SIG-M5 treated with dmso at 0.1 percent for 504 hours (cell line): ENCODE data around the gene VIM.

Source experiments
- DNase-seq: peaks from one replicate; lab custom pipeline; 2025; ENCODE audit not compliant: unreplicated experiment; lab: John Stamatoyannopoulos, UW

Gene VIM

DNA sequence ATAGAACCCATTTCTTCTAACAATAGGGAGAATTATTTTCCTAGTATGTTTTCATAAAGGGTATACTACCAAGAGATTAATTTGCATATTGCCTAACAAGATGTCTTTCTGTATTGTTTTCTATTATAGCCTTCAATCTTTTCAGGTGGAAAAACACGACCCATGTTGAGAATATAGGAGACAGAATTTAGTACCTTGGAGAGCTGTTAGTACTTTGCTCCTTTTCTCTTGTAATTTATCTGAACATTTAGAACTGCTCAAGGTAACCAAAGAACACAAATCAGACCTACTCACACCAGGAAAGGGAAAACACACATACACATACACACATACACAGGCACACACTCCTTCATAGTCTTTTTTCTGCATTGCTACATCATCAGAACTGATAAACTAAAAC is 18.7 kb upstream of the VIM start:
- DNase-seq = no peak

GRCh38 chr10:17209881-17210280 is 18.2 kb upstream of the VIM start:
- no peak for DNase-seq

- no peak for DNase-seq
Measured at GRCh38 chr10:17210361-17210760, 17.7 kb upstream of the VIM start.

GRCh38 chr10:17212802-17213221 is 15.2 kb upstream of the VIM start:
- DNase-seq = peak; percentile 75

GRCh38 chr10:17213646-17214349 is 14.2 kb upstream of the VIM start:
- no peak for DNase-seq

- no peak for DNase-seq
Measured at GRCh38 chr10:17214526-17214925, 13.5 kb upstream of the VIM start.

DNA sequence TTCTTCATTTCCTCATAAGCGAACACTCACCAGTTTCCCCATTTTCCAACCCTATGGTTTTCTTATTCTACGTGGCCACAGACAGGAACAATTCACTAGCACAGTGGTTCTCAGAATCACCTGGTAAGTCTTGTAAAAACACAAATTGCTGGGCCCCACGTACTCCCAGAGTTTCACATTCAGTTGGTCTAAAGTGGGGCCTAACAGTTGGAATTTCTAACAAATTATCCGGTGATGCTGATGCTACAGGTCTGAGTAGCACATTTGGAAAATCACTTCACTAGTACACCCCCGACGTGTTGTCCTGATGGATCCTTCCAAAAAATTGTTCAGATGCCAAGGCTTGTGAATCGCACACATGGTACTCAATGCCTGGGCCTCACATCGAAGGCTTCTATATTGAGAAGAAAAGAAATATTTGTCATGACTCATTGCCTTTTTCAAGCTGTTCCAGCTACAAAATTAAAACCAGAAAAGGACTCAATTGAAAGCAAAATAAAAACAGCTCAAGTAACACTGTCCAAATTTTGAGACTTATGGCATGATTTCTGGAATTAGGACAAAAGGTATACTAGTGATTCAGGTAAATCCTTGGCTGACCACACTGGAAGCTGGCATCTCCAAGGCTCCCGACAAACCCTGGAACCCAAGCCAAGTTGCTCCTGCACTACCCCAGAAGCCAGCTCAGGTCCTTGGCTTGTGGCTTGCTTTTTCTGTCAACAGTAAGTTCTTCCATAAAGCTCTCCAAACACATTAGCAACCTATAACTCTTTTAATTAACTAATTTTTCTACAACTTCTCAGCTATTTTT is 12.9 kb upstream of the VIM start:
- DNase-seq = no peak

GRCh38 chr10:17215782-17216122 is 12.3 kb upstream of the VIM start:
- DNase-seq = no peak

- peak; percentile 96 for DNase-seq
Measured at GRCh38 chr10:17216217-17216900, 11.7 kb upstream of the VIM start.

GRCh38 chr10:17216901-17217395 is 11.1 kb upstream of the VIM start:
- peak; percentile 29 for DNase-seq

DNA sequence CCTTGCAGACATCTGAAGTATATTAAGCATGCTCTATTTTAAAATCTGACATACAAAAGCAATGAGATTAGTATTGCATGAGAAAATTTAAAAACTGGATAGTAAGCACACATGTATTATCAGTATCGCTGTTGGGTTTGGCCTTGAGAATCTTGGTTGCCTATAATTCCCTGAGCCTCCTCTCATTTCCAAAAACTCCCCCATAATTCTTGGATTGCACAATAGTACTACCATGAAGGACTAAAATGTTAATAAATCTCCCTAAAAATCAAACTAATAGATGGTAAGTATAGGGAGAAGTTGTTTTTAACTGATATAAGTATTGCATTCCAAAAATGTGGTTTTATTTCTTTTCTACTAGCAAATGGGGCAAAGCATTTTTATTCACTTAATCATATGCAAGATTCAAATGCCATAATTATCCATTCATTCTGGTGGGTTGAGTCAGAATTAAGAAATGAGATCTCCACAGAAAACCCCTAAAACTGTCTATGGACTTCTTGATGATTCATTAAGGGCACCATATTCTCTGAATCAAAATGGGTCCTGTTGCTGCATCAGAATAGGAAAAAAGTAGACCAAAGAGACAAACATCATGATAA is 10.3 kb upstream of the VIM start:
- no peak for DNase-seq

DNA sequence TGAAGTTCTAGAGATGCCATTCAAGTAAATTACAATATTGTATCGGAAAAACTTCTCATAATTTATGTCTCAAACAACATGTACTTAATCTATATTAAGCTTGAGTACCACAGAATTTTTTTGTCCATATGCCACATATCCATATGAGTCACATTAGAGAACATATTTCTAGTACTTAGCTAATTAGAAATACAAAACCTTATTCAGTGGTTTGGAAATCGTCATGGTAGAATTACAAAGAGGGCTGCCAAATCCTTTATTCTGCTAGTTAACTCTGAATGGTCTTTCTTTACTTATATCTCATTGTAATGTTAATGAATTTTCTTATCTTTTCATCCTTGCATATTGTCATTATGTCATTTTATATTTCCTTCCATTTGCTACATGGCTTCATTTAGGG is 9.0 kb upstream of the VIM start:
- no peak for DNase-seq

DNA sequence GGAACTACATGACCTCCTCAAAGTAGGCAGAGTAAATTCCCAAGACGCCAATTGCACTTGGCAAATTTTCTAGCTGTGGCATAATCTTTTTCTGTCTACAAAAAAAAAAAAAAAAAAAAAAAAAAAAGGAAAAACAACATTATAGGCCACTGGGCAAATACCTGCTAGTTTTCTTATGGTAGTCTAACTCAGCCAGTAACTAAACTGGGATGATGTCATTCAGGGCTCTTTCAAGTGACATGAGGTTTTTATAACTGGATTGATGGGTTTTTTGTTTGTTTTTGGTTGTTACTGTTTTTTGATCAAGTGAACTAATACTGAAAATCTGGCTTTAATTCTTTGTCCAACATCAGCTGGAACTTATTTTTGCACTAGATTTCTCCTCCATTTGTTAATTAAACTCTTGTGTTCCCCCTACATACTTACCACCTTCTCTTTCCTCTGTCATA is 7.4 kb upstream of the VIM start:
- no peak for DNase-seq

DNA sequence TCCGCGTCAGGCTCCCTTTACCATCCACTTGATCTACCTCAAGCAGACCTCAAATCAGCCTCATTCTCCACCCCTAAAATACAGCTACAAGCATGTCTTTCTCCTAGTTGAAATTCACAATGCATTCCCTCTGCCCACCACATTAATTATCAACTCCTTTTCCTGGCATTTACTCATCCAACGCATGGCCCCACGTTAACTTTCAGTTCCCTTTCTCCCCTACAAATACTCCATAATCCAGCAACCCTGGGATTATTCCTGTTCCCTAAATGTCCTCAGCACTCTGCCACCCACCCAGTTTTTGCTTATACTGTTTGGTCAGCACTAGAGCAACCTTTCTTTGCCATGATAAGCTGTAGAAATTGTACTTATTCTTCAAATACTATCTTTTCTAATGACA is 5.7 kb upstream of the VIM start:
- DNase-seq = no peak

- no peak for DNase-seq
Measured at GRCh38 chr10:17225808-17226207, 2.2 kb upstream of the VIM start.

GRCh38 chr10:17226891-17227303 is 1.1 kb upstream of the VIM start:
- DNase-seq = no peak

GRCh38 chr10:17227367-17228090 is 512 bp upstream of the VIM start:
- DNase-seq = peak; percentile 52

GRCh38 chr10:17229016-17229716 is 1.1 kb downstream of the VIM start:
- DNase-seq = peak; percentile 52

- no peak for DNase-seq
Measured at GRCh38 chr10:17229717-17229966, 1.6 kb downstream of the VIM start.

- DNase-seq = peak; percentile 93
Measured at GRCh38 chr10:17229967-17230682, 2.1 kb downstream of the VIM start.
